Measurements from ENCODE around the gene RXRA. TPM values are rescaled to one million over a fixed set of nuclear protein-coding genes. Genes with fewer than 3 reads are reported as not detected.

Gene RXRA
- total and polyA plus RNA-seq, 10 of the 15 experiments (the other 5 are each of a cell fraction or from before 2014, with no cell fraction given): 0.89 to 36.8 (median 11.1) TPM

DNA sequence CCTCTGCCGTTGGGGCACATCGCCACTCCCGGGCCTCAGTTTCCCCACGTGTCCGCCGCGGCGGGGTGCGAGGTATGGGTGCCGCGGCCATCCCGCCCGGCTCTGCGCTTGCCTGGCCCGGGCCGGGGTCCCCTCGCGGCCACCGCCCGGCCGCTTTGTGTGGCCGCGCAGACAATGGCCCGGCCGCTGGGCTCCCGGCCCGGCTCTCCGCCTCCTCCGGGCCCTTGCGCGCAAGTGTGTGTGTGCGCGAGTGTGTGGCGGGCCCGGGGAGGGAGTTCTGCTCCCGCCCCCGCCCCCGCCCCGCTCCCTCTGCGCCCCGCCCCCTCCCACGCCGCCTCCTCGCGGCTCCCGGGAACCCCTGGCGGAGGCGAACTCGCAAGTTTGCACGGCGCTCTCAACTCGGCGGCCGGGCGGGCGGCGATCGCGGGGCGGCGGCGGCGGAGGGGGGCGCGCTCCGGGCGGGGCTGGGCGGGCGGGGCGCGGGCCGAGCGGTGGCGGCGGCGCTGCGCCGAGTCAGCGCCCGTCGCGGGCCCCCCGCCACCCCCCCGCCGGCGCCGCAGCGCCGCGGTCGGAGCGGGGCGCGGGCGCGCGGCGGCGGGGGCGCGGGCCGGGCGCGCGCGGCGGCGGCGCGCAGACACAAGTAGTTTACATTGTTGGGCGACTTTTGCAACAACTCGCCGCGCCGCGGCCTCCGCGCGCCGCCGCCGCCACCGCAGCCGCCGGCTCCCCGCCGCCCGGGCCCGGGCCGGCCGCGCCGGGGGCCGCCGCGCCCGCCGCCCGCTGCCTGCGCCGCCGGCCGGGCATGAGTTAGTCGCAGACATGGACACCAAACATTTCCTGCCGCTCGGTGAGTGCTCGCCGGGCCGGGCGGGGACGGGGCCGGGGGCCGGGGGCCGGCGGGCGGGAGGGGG is at the start of gene RXRA (continued):
- TF ChIP-seq SUZ12 (IDR thresholded peaks at IDR 0.05; ENCODE audit: unreplicated experiment) (no peak), RUNX3 (IDR thresholded peaks at IDR 0.05; ENCODE audit: low read length) (no peak)

DNA sequence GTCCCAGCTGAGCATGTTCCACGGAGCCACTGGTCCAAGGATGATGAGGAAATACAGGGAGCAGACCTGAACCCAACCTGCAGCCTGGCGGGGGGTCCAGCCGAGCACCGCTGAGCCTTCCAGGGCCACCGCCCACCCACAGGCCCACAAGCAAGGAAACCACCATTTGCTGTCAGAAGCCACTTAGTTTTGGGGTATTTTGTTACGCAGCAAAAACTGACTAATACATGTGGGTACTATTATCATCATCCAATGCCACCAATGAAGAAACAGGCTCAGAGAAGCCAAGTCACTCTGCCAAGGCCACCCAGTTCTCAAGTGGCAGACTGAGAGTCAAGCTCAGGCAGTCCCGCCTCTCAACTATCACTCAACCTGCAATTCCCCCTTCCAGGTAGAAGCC is 48.0 kb upstream of the RXRA start:
- ATAC-seq (no peak), DNase-seq (ENCODE audit: low read depth, low spot score) (no peak), FAIRE-seq (no peak)
- Histone ChIP-seq H3K4me1 (ENCODE audit: control insufficient read depth, insufficient read depth, low read length) (no peaks in the 10 kb centered on the region), H2AFZ (ENCODE audit: control insufficient read depth, low read depth, low read length) (no peak overlapping the region), H3K27me3 (replicated peaks in 1 of 2; ENCODE audit: control insufficient read depth in 2 of 2, insufficient read depth in 2 of 2, low read length in 1 of 2) (peaks cover 0 to 4% of the 10 kb centered on the region in 2 experiments; a peak in 1 of 4 replicates), H3K4me3 (no peak overlapping the region), H3K79me2 (ENCODE audit: control insufficient read depth, insufficient read depth, low read length) (no peaks in the 10 kb centered on the region), H3K4me2 (ENCODE audit: control insufficient read depth, insufficient read depth) (no peak overlapping the region), H3K36me3 (ENCODE audit: control insufficient read depth in 2 of 2, insufficient read depth in 2 of 2, low read length in 1 of 2) (no peaks in the 10 kb centered on the region), H3K9me3 (replicated peaks; ENCODE audit: control insufficient read depth, insufficient read depth, low read length) (no peaks in the 10 kb centered on the region; the same call in 2 of the 3 replicates), H3K27ac (ENCODE audit: control insufficient read depth, insufficient read depth) (no peak overlapping the region), H3K9ac (ENCODE audit: control insufficient read depth, insufficient read depth, low read length) (no peak overlapping the region), H4K20me1 (ENCODE audit: control insufficient read depth, insufficient read depth) (no peaks in the 10 kb centered on the region)
- ChIA-PET POLR2A (no interaction called here), CTCF (no interaction called here), RAD21 (ENCODE audit: unreplicated experiment) (no interaction called here), SMC1A (ENCODE audit: uncharacterized antibody, unreplicated experiment) (no interaction called here)
- BruUV-seq (replicated peaks): no TSS peak
- intact Hi-C loops (cut with micrococcal nuclease; ENCODE audit: unreplicated experiment) (no loop called here), in situ Hi-C loops (cut with MboI) (no loop called here)
- WGBS (ENCODE audit: insufficient coverage, insufficient replicate concordance, low lambda C conversion rate, missing lambda C conversion rate): 58% methylated on average over 7 of the region's 7 CpGs
- no peak for TF ChIP-seq HDAC2 (IDR thresholded peaks at IDR 0.05)
- no peak for TF ChIP-seq SMAD1 (IDR thresholded peaks at IDR 0.05; ENCODE audit: low read depth, partially characterized antibody)
- no peak for TF ChIP-seq SPI1 (IDR thresholded peaks at IDR 0.05; ENCODE audit: borderline replicate concordance, insufficient read depth, low read depth, low read length)
- TF ChIP-seq E4F1 (IDR thresholded peaks at IDR 0.05; ENCODE audit: borderline replicate concordance, partially characterized antibody): no peak
- no peak for TF ChIP-seq ZNF217 (IDR thresholded peaks at IDR 0.05)
- TF ChIP-seq CBX5 (IDR thresholded peaks at IDR 0.05; ENCODE audit: low read depth): no peak
- TF ChIP-seq, protein P1, sequence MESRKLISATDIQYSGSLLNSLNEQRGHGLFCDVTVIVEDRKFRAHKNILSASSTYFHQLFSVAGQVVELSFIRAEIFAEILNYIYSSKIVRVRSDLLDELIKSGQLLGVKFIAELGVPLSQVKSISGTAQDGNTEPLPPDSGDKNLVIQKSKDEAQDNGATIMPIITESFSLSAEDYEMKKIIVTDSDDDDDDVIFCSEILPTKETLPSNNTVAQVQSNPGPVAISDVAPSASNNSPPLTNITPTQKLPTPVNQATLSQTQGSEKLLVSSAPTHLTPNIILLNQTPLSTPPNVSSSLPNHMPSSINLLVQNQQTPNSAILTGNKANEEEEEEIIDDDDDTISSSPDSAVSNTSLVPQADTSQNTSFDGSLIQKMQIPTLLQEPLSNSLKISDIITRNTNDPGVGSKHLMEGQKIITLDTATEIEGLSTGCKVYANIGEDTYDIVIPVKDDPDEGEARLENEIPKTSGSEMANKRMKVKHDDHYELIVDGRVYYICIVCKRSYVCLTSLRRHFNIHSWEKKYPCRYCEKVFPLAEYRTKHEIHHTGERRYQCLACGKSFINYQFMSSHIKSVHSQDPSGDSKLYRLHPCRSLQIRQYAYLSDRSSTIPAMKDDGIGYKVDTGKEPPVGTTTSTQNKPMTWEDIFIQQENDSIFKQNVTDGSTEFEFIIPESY (IDR thresholded peaks at IDR 0.05): no peak
- TF ChIP-seq ZNF384 (IDR thresholded peaks at IDR 0.05; ENCODE audit: borderline replicate concordance, low read depth, low read length): no peak
- no peak for TF ChIP-seq GABPA (IDR thresholded peaks at IDR 0.05; ENCODE audit: low read depth)
- no peak for TF ChIP-seq BACH1 (IDR thresholded peaks at IDR 0.05; ENCODE audit: borderline replicate concordance)

Data from GM12878 (cell line).